Mucosa of stomach (tissue), 1 donor: ENCODE results near the gene HS6ST3.

ENCODE experiments used
- H3K27me3 ChIP-seq: one replicate; pipeline ENCODE4 v1.7.0; 2013; ENCODE audit warnings: mild to moderate bottlenecking, low read length; ENCODE audit not compliant: control insufficient read depth, insufficient read depth
- H3K36me3 ChIP-seq: one replicate; pipeline ENCODE4 v1.7.0; 2013; ENCODE audit warnings: low read length; ENCODE audit not compliant: control insufficient read depth, insufficient read depth
- H3K4me1 ChIP-seq: one replicate; pipeline ENCODE4 v1.7.0; 2013; ENCODE audit warnings: mild to moderate bottlenecking, low read length; ENCODE audit not compliant: control insufficient read depth, insufficient read depth
- H3K4me3 ChIP-seq: one replicate; pipeline ENCODE4 v1.7.0; 2013; ENCODE audit warnings: low read length
- H3K9ac ChIP-seq: one replicate; pipeline ENCODE4 v1.7.0; 2013; ENCODE audit warnings: mild to moderate bottlenecking, low read length, moderate library complexity
- H3K9me3 ChIP-seq: one replicate; pipeline ENCODE4 v1.7.0; 2013; ENCODE audit warnings: mild to moderate bottlenecking, low read length, moderate library complexity; ENCODE audit not compliant: control insufficient read depth
- donor health status: Pancreatic carcinoma.

HS6ST3 gene

DNA sequence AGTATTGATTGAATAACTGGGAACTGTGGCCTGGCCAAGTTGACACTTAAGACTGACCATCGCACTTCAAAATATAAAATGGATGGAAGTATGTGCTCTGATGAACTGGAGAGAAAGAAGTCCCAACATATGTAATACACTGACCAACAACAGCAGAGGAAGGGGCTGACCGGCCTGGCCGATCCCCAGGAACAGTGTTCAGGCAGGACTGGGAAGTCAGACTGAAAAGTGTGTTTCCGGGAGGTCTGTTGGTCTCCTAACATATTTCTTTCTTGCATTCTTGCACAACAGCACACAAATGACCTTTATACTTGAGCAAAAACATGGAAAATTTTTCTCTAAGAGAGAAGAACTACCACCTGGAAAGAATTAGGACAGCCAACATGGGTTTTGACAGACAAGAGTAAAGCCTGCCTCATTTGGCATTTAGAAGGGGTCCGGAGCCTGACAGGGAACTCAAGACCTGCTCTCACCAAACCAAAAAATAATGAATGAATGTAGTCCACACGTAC, 606.5 kb downstream of the HS6ST3 start:
- Histone ChIP-seq H3K9ac (no peak overlapping the region), H3K9me3 (no peaks in the 10 kb centered on the region), H3K4me3 (no peak overlapping the region), H3K36me3 (no peaks in the 10 kb centered on the region), H3K27me3 (no peaks in the 10 kb centered on the region), H3K4me1 (no peaks in the 10 kb centered on the region)

DNA sequence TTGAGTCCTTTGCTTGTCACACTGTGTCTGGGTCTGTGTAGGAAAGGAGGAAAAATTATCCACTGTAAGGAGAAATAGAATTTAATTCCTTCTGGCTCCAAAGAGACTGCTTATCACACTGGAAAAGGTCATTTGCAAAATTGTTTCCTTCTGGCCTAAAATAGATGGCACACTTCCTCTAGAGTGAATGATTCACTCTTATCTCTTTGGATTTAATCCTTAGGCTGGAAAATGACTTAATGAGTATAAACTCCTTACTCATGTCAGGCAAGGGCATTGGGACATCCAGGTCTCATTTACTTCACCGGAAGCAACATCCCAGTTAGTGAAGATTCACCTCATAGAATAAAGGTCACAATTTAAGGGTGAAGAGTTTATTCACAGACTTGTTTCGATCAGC, 610.8 kb downstream of the HS6ST3 start:
- no peaks in the 10 kb centered on the region for H3K9me3 ChIP-seq
- no peak overlapping the region for H3K9ac ChIP-seq
- H3K27me3 ChIP-seq: no peaks in the 10 kb centered on the region
- no peaks in the 10 kb centered on the region for H3K4me1 ChIP-seq
- H3K36me3 ChIP-seq: no peaks in the 10 kb centered on the region
- no peak overlapping the region for H3K4me3 ChIP-seq

GRCh38 chr13:96707146-96707545, 617.2 kb downstream of the HS6ST3 start:
- H3K27me3 ChIP-seq: no peaks in the 10 kb centered on the region
- no peak overlapping the region for H3K4me3 ChIP-seq
- H3K9me3 ChIP-seq: no peaks in the 10 kb centered on the region
- H3K36me3 ChIP-seq: no peaks in the 10 kb centered on the region
- no peaks in the 10 kb centered on the region for H3K4me1 ChIP-seq
- H3K9ac ChIP-seq: no peak overlapping the region

GRCh38 chr13:96710166-96710862, 620.4 kb downstream of the HS6ST3 start:
- no peak overlapping the region for H3K4me3 ChIP-seq
- H3K9ac ChIP-seq: no peak overlapping the region
- no peaks in the 10 kb centered on the region for H3K4me1 ChIP-seq
- no peaks in the 10 kb centered on the region for H3K36me3 ChIP-seq
- no peaks in the 10 kb centered on the region for H3K27me3 ChIP-seq
- H3K9me3 ChIP-seq: no peaks in the 10 kb centered on the region

GRCh38 chr13:96720446-96720845, 630.5 kb downstream of the HS6ST3 start:
- Histone ChIP-seq H3K4me1 (no peaks in the 10 kb centered on the region), H3K4me3 (no peak overlapping the region), H3K27me3 (no peaks in the 10 kb centered on the region), H3K9me3 (no peaks in the 10 kb centered on the region), H3K36me3 (no peaks in the 10 kb centered on the region), H3K9ac (no peak overlapping the region)

GRCh38 chr13:96726651-96727050, 636.7 kb downstream of the HS6ST3 start:
- Histone ChIP-seq H3K4me1 (no peaks in the 10 kb centered on the region), H3K27me3 (no peaks in the 10 kb centered on the region), H3K4me3 (no peak overlapping the region), H3K36me3 (no peaks in the 10 kb centered on the region), H3K9me3 (no peaks in the 10 kb centered on the region), H3K9ac (no peak overlapping the region)

- H3K36me3 ChIP-seq: no peaks in the 10 kb centered on the region
- no peaks in the 10 kb centered on the region for H3K4me1 ChIP-seq
- no peaks in the 10 kb centered on the region for H3K9me3 ChIP-seq
- H3K9ac ChIP-seq: no peak overlapping the region
- H3K27me3 ChIP-seq: no peaks in the 10 kb centered on the region
- no peak overlapping the region for H3K4me3 ChIP-seq
These were observed 638.6 kb downstream of the HS6ST3 start for GRCh38 chr13:96728463-96728862.

DNA sequence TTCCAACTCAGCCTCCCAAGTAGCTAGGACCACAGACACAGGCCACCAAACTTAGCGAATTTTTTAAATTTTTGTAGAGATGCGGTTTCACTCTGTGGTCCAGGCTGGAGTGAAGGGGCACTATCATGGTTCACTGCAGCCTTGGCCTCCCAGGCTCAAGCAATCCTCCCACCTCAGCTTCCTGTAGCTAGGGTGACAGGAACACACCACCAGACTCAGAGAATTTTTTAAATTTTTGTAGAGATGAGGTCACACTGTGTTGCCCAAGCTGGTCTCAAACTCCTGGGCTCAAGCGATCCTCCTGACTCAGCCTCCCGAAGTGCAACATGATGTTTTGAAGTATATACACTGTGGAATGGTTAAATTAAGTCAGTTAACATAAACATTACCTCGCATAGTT, 640.8 kb downstream of the HS6ST3 start:
- Histone ChIP-seq H3K4me1 (no peaks in the 10 kb centered on the region), H3K9ac (no peak overlapping the region), H3K4me3 (no peak overlapping the region), H3K36me3 (no peaks in the 10 kb centered on the region), H3K27me3 (no peaks in the 10 kb centered on the region), H3K9me3 (no peaks in the 10 kb centered on the region)

DNA sequence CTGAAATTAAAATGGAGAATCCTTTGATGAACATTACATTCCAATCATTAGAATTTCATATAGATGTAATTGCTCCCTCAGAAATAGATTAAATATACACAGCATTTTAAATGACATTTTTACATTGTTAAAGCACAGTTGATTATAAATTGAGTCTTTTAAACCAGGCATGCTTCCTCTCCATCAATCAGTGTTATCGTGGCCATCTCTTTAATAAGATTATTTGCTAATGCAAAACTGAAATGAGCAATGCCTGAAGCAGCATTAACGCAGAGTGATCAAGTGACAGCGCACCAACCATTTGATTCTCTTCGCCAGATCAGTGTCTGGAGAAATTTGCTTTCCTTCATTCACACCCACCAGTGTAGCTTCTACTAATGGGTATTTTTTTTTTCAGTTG, 644.6 kb downstream of the HS6ST3 start:
- Histone ChIP-seq H3K9ac (no peak overlapping the region), H3K4me3 (no peak overlapping the region), H3K36me3 (no peaks in the 10 kb centered on the region), H3K27me3 (no peaks in the 10 kb centered on the region), H3K4me1 (no peaks in the 10 kb centered on the region), H3K9me3 (no peaks in the 10 kb centered on the region)

- Histone ChIP-seq H3K9ac (no peak overlapping the region), H3K4me1 (no peaks in the 10 kb centered on the region), H3K4me3 (no peak overlapping the region), H3K36me3 (no peaks in the 10 kb centered on the region), H3K27me3 (no peaks in the 10 kb centered on the region), H3K9me3 (no peaks in the 10 kb centered on the region)
These were observed 651.9 kb downstream of the HS6ST3 start for GRCh38 chr13:96741779-96742178.

DNA sequence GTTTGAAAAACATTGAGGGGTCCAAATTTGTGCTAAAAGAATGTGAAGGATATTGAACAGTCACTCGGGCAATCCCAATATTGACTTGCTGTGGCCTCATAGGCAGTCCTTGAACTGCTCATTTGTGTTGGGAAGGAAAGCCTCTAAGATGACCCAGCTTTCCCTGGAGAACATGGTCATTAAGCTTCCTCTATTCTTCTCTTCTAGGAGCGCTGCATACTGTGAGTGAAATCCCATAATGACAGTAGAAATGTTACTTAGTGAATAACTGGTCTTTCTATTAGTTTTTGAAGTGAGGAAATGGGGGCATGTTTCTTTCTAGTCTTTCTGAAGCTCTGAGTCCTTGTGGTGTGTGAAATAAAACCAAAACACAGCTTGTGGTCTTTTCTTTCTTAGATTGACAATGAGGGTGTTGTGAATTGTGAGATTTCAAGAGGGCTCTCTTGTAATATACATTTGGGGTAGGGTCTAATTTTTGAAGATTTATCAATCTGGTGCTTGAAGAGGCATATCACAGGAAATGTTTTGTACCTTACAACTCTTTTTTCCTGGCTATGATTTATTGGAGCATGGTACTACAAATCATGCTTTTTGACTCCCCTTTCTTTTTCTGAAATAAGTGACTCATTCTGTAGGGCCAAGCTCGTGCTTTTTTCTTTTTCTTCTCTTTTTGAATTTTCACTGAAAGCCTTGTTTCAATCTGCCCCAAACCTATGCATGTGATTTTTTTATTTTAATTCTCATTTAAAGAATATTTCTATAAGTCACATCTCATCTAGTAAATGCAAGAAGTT, 653.6 kb downstream of the HS6ST3 start:
- H3K9ac ChIP-seq: no peak overlapping the region
- no peak overlapping the region for H3K4me3 ChIP-seq
- H3K9me3 ChIP-seq: no peaks in the 10 kb centered on the region
- H3K27me3 ChIP-seq: no peaks in the 10 kb centered on the region
- H3K36me3 ChIP-seq: no peaks in the 10 kb centered on the region
- no peaks in the 10 kb centered on the region for H3K4me1 ChIP-seq
